HG02840 (cell line): ENCODE data around the gene SCN8A.
"Not testable (repeated sequence)": the region's sequence is repeated elsewhere in the genome, so short reads cannot be mapped to it uniquely, and the experiment has no call there.

Source experiments
- ATAC-seq: cut with Tn5 transposase; IDR thresholded peaks from one replicate; pipeline ENCODE4 v1.9.1; 2021; ENCODE audit warnings: mild to moderate bottlenecking, moderate library complexity, moderate number of reproducible peaks; ENCODE audit not compliant: unreplicated experiment, low FRiP score

SCN8A gene

DNA sequence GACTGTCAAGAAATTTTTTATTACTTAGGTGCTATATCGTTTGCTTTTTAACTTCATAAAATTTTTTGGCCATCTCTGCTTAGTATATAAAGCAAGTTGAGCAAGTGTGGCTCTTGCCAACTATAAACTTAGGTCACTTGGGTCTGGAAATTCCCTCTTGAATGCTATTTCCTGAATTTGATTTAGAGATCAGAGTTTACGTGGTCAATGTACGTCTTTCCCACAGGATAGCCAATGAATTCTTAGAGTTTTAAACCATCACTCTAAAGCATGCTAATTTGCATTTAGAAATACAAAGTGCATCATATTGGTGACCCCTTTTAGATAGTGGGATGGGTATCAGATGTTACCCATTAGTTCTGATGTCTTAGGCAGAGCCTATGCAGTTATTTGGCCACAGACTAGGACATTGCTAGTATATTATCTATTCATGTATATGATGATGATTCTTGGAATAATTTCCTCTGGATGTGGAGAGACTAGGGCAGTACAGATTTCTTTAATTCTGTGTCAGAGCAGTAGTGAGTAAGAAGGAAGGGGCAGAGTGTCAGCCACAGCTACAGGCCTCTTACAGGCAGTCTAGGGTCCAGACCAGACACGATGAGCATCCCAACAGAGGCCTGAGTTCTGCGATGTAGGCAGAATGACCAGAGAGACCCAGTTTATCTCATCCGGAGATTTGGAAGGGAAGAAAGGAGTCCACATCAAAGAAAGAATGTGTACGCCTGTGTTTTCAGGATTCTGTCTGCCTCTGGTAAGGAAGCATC lies 30.3 kb downstream of the SCN8A start:
- ATAC-seq: no peak

DNA sequence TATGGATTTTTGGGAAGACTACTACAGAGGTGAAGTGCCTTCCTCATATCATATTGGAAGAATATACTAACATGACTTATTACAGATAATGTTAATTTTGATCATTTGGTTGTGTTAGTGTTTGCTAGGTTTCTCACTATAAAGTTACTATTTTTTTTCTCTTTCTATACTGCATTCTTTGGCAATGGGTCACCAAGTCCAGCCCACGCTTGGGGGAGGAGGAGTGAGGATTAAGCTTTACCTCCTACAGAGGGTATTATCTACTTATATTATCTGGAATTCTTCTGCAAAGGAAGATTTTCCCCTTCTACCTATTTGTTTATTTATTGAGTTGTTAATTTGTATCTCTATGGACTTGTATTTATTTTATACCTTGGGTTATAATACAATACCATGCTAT lies 31.5 kb downstream of the SCN8A start:
- ATAC-seq: no peak

DNA sequence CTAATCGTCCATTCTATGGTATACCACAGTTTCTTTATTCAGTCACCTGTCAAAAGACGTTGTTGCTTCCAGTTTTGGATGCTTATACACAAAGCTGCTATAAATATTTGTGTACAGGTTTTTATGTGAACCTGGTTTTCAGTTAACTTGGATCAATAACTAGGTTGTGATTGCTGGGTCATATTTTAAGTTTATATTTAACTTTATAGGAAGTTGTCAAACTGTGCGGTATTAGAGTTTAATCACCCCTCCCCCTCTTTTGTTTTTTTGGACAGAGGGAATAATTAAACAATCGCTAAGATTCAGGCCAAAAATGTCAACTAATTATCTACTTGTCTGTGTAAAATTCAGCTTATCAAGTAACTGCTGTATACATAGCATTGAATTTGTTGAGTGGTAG lies 34.3 kb downstream of the SCN8A start:
- no peak for ATAC-seq

DNA sequence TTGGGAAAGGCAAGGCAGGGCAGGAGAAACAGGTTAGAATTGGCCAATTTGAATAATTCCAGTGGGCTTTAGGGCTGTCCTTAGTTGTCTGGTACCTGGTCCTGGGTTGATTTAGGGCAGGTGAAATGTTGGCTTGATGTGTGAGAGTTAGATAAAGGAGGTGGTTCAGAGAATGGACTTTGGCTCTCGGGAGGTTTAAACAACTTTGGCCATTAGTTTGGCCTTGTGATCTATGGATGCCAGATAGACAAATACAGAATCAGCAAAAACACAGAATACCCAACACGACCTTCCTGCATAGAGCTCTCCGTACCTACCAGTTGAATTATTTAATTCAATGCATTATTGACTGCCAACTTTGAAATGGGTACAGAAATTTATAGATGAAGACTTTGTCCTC lies 35.1 kb downstream of the SCN8A start:
- no peak for ATAC-seq

DNA sequence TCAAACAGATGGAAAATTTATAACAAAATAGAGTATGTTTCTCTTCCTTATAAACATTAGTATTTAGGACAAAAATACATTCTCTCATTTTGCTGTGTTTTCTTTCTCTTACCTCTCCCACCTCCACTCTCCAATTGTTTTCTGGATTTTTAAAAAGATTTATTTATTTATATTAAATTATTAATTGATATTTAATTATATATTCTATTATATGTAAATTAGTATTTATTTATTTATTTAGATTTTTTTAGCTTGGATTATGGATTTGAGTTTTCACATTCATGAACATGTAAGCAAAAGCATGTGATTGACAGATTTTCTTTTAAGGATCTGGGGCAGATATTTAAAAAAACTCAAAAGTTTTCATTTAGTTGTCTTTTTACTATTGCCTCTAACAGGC lies 35.6 kb downstream of the SCN8A start:
- ATAC-seq: no peak

DNA sequence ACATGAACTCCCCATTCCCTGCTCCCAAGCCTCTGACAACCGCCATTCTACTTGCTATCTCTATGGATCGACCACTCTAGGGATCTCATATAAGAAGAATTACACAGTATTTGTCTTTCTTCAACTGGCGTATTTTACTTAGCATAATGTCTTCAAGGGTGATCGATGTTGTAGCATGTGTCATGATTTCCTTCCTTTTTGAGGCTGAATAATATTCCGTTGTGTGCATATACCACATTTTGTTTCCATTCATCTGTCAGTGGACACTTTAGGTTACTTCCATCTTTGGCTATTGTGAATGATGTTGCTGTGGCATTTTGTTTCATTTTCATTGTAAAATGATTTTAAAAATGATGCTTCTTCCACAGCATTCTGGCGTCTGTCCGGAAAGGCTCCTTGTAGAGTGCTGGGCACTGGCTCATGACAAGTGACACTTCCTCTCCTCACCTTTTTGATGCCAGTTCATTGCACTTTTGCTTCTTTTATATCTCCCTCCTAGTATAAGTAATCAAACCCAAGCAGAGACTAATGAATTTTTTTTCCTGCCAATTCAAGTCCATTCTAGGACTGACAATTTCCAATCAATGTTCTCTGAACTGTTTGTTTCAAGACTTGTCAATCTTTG lies 39.3 kb downstream of the SCN8A start:
- ATAC-seq: no peak

DNA sequence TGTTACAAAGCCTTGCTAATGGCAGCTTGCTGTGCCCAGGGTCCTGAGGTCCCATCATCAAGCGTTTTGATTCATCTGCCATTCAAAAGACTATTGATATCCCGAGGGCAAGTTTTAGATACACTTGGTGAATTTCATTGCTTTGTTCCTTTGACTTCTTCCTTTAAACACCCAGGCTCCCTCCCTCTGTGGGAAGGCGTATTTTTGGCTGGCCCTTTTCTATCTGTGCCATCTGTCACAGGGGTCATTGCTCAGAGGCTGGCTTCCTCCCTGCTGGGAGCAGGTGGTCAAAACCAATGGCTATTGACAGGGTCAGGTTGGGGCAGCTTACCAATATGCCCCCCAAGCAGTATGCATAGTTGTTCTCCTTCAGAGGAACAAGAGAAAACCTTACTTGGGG lies 40.0 kb downstream of the SCN8A start:
- no peak for ATAC-seq

DNA sequence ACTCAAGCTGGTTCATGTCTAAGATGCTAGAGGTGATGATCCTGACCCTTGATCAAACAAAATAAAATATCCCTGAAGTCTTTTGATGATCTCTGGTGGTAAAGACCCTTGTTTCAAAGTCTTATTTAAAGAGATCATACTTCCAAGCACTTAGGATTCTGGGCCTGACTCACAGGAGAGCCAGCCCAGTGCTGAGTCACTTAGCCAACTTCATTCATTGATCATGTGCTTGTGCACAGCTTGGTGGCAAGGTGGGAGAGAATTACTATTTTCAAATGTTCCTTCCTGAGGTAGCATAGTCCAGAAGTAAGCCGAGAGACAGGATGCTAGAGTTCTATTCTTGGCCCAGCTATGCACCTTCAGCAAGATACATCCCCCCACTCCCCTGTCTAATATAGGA lies 40.6 kb downstream of the SCN8A start:
- ATAC-seq: no peak

DNA sequence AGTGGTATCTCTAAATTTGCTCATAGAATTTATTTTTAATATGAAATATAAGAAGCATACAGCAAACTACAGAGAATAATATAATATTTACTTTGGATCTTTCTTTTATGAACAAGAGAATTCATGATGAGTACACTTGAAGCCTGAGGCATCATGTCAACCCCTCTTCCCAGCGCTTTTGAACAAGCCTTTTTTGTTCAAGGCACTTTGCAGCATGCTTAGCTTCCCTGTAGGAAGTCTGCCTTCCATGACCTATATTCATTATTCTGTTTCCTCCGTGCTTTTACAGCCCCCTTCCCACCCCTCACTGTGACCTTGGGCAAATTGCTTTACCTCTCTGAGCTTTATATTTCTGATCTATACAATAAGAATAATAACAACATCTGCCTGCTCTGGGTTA lies 41.6 kb downstream of the SCN8A start:
- no peak for ATAC-seq

DNA sequence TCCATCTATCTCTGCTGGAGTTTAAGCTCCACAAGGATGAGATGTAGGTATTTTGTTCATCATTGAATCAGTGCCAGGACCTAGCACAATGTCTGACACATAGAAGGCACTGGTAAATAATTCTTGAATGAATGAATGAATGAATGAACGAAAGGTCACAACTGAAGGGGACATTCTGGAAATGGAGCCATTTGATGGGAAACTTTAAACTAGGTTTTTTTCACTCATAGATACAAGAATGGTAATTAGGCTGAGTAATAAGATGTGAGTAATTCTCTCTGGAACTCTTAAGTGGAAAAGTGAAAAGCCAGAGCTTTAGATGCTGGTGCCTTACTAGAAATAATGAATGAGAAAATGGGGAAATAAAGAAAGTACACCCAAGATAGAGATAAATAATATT lies 44.3 kb downstream of the SCN8A start:
- ATAC-seq: no peak

DNA sequence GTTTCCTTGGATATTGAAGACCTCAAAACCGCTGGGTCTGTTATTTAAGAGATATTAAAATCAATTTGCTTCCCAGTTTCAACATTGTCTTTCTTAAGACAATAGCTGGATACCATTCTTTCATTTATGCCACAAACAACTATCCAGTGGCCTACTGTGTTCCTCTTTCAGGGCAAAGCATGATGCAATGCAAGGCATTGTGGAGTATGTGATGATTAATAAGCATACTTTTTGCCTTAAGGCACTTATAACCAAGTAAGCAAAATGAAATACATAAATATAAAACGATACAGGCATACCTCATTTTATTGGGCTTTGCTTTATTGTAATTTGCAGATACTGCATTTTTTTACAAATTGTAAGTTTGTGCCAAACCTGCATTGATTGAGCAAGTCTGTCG lies 45.5 kb downstream of the SCN8A start:
- ATAC-seq: no peak

DNA sequence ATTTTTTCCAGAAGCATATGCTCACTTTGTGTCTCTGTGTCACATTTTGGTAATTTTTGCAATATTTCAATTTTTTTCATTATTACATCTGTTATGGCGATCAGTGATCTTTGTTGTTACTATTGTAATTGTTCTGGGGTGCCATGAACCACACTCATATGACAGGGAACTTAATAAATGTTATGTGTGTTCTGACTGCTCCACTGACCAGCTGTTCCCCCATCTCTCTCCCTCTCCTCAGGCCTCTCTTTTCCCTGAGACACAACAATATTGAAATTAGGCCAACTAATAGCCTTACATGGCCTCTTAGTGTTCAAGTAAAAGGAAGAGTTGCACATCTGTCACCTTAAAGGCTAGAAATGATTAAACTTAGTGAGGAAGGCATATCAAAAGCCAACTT lies 46.0 kb downstream of the SCN8A start:
- no peak for ATAC-seq

DNA sequence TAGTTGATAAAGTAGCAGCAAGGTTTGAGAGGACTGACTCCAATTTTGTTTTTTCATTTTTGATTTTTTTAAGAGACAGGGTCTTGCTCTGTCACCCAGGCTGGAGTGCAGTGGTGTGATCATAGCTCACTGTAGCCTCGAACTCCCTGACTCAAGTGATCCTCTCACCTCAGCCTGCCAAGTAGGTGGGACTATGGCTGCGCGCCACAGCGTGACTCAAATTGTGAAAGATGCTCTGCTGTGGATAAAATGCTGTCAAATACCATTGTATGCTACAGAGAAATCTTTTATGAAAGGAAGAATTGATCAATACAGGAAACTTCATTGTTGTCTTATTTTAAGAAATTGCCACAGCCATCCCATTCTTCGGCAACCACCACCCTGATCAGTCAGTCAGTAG lies 48.3 kb downstream of the SCN8A start:
- no peak for ATAC-seq

DNA sequence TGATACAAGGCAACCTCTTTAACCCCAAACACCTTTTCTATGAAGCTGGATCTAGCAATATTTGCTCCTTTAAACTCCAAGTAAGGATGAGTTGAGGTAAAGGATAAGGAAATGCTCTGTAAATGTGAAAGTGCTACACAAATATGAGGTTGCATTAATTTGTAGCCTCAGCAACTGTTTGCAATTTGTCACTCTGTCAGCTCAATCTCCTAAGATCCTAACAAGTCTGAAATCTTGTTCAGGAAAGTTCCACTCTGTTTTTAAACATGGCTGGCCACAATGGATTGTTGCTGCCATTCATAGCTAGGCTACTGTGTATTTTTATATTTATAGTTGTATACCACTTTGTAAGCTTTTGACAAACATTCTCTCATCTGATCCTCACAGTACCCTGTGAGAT lies 51.3 kb downstream of the SCN8A start:
- no peak for ATAC-seq

DNA sequence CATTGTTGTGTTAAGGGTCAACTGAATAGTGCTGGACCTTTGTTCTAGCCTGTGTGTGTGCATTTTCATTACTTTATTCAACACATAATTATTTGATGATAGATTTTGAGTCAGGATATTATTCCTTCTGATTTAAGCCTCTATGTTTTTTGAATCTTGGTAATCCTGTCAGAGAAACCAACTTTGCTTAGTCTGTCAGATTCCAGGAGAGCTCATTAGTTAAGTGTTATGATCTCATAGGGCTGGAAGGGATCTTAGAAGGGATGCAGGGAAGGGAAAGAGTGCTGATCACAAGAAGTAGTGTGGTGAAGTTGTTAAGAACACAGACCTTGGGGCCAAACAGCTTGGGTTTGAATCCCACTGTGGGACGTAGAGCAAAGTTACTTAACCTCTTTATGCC lies 52.9 kb downstream of the SCN8A start:
- no peak for ATAC-seq

DNA sequence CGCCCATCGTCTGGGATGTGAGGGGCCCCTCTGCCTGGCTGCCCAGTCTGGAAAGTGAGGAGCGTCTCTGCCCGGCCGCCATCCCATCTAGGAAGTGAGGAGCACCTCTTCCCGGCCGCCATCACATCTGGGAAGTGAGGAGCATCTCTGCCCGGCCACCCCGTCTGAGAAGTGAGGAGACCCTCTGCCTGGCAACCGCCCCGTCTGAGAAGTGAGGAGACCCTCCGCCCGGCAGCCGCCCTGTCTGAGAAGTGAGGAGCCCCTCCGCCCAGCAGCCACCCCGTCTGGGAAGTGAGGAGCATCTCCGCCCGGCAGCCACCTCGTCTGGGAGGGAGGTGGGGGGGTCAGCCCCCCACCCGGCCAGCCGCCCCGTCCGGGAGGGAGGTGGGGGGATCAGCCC lies 53.7 kb downstream of the SCN8A start:
- ATAC-seq: not testable (repeated sequence)

DNA sequence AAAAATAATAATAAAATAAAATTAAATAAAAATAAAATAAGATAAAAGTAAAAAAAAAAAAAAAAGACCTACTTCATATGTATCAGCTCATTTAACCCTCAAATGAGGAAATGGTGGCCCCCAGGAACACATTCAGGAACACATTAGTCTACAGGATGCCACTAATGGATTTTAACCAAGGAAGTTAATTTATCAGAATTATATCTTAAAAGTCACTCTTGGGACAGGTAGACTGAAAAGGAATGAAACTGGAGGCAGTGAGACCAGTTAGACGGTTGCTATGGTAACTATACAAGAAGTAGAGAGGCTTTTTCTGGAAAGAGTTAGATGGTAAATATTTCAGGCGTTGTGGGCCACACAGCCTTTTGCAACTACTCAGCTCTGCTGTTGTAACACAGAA lies 54.9 kb downstream of the SCN8A start:
- ATAC-seq: no peak

DNA sequence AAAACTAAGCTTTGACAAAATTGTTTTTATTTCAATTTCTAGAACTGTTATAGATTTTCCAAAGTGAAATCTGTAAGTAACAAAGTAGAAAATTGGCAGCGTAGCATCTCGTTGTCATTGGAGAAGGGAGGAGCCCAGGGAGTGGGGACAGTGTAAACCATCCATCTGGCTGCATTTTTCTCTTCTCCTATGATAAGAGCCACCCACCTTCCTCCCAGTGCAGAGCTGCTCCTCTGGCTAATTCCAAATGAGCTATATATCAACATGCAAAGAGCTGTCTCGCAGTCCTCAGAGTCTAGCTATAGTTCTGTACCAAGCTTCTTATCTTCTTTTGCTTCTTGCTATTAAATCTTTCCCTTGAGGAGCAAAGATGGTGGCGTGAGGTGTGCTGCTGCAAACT lies 56.6 kb downstream of the SCN8A start:
- ATAC-seq: no peak

DNA sequence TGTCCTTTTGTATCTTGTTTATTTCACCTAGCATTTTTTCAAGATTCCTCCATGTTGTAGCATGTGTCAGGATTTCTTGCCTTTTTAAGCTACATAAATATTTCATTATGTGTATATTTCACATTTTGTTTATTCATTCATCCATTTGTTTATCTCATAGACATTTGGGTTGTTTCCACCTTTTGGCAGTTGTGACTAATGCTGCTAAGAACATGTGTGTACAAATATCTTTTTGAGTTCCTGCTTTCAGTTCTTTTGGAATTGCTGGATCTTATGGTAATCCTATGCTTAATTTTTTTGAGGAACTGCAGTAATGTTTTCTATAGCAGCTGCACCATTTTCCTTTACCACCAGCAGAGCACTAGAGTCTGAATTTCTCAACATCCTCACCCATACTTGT lies 62.4 kb downstream of the SCN8A start:
- no peak for ATAC-seq

DNA sequence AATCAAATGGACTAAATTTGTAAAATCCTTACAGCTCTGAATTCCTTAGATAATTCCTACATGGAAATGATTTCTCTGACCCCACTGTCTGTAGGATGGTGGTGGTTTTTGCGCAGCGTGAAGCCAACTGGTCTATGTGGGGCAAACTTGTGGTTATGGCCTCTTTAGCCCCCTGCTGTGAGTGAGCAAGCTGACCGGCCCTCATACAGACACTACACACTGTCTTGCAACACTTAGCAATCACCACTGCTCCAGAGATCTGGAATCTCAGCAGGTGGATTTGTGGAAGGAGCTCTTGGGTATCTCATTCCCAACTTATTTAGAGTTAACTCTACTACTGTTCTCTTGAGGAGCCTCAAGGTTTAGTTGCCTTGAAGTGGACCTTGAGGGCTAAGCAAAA lies 70.2 kb downstream of the SCN8A start:
- no peak for ATAC-seq

DNA sequence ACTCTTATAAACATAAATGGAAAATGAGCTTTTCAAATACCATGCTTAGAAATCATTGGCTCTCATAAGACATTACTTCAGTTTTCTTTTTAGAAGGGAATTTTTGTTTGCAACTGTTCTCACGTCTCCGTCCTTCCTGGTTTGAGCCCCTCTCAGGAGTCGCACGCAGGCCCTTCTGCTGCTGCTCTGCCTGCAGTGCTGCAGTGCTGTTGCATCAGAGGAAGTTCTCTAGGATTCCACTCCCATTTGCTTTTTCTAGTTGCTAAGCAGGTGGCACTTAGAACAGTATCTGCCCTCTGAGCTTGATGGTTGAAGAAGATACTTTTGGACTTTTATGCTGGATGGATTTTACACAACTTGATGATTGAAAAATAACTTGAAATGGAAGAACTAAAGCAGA lies 70.8 kb downstream of the SCN8A start:
- ATAC-seq: no peak

DNA sequence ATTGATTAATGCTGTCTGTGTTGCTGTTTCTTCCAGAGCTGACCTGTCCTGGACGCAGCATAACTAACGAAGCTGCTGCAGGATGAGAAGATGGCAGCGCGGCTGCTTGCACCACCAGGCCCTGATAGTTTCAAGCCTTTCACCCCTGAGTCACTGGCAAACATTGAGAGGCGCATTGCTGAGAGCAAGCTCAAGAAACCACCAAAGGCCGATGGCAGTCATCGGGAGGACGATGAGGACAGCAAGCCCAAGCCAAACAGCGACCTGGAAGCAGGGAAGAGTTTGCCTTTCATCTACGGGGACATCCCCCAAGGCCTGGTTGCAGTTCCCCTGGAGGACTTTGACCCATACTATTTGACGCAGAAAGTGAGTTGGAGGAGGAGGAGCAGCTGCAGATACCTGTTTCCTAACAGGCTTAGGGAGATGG lies 71.7 kb downstream of the SCN8A start:
- ATAC-seq: no peak
